Measurements from ENCODE around the gene DIPK1B. TPM values are rescaled to one million over a fixed set of nuclear protein-coding genes. Genes with fewer than 3 reads are reported as not detected.

DIPK1B gene
- total RNA-seq, 1 experiment from 2014 or later, result 45.4 TPM

GRCh38 chr9:136673975-136674785, 38.2 kb upstream of the DIPK1B start:
- DNase-seq (ENCODE audit: low spot score) (no peak), ATAC-seq (no peak)
- CTCF ChIA-PET, result interaction anchor here (3.4 kb wide), 1 partner anchor 18 kb away, joined by 44 read pairs; no protein-coding TSS in a partner anchor
- Mint-ChIP-seq H3K27me3 (ENCODE audit: low read depth) (no peaks in the 10 kb centered on the region), H3K4me1 (0 out of 2 replicates have a peak, but pooled peaks cover 2% of the 10 kb centered on the region), H3K4me3 (no peak overlapping the region), H3K9me3 (no peaks in the 10 kb centered on the region), H3K27ac (no peak overlapping the region), H3K36me3 (no peaks in the 10 kb centered on the region)
- POLR2A ChIA-PET, result no interaction called here
- TF ChIP-seq STAT6 (CRISPR knock-in tag; conservative IDR thresholded peaks at IDR 0.05; ENCODE audit: low read depth), result no peak
- TF ChIP-seq ZNF232 (CRISPR knock-in tag; IDR thresholded peaks at IDR 0.05), result no peak
- no peak for TF ChIP-seq MLX (CRISPR knock-in tag; IDR thresholded peaks at IDR 0.05)
- TF ChIP-seq TP53 (CRISPR knock-in tag; IDR thresholded peaks at IDR 0.05), result no peak
- TF ChIP-seq ATF1 (CRISPR knock-in tag; IDR thresholded peaks at IDR 0.05), result no peak
- no peak for TF ChIP-seq CDX4 (CRISPR knock-in tag; IDR thresholded peaks at IDR 0.05; ENCODE audit: borderline replicate concordance)
- no peak for TF ChIP-seq FOXP4 (CRISPR knock-in tag; IDR thresholded peaks at IDR 0.05)
- no peak for TF ChIP-seq SMAD4 (CRISPR knock-in tag; IDR thresholded peaks at IDR 0.05)
- TF ChIP-seq ZNF219 (CRISPR knock-in tag; IDR thresholded peaks at IDR 0.05; ENCODE audit: borderline replicate concordance), result no peak
- no peak for TF ChIP-seq NFATC4 (CRISPR knock-in tag; IDR thresholded peaks at IDR 0.05)
- no peak for TF ChIP-seq HMGXB4 (CRISPR knock-in tag; IDR thresholded peaks at IDR 0.05)
- no peak for TF ChIP-seq ATF3 (CRISPR knock-in tag; conservative IDR thresholded peaks at IDR 0.05)
- no peak for TF ChIP-seq USF1 (CRISPR knock-in tag; IDR thresholded peaks at IDR 0.05)
- no peak for TF ChIP-seq MYBL2 (CRISPR knock-in tag; IDR thresholded peaks at IDR 0.05)
- TF ChIP-seq AFF4 (CRISPR knock-in tag; IDR thresholded peaks at IDR 0.05; ENCODE audit: borderline replicate concordance), result no peak
- no peak for TF ChIP-seq ZNF281 (CRISPR knock-in tag; IDR thresholded peaks at IDR 0.05)
